GM12874 (cell line): ENCODE results near the gene MBNL2.

Experiments used
- TF ChIP-seq, protein P1 (sequence below): IDR thresholded peaks from 2 replicates; pipeline ENCODE4 v1.5.1; 2011; ENCODE audit warnings: low read depth, mild to moderate bottlenecking, control low read depth, low read length, moderate library complexity; ENCODE audit not compliant: insufficient read depth

Gene MBNL2

DNA sequence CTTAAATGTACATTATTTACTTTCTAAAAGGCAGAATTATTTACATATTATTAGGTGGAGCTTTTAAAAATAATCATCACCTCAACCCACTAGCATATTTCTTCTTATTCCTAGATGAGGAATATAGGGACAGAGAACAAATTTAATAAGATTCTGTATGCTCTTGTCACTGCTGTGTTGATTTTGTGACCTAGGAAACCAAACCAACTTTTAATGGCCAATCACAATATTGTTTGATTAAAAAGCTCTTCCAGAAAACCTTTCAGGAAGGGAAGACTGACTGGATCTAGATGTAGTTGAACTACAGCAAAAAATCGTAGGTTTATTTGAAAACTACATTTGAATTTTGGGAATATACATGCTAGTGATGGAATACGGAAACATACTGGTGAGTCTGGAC lies 120.0 kb downstream of the MBNL2 start:
- TF ChIP-seq, protein P1, sequence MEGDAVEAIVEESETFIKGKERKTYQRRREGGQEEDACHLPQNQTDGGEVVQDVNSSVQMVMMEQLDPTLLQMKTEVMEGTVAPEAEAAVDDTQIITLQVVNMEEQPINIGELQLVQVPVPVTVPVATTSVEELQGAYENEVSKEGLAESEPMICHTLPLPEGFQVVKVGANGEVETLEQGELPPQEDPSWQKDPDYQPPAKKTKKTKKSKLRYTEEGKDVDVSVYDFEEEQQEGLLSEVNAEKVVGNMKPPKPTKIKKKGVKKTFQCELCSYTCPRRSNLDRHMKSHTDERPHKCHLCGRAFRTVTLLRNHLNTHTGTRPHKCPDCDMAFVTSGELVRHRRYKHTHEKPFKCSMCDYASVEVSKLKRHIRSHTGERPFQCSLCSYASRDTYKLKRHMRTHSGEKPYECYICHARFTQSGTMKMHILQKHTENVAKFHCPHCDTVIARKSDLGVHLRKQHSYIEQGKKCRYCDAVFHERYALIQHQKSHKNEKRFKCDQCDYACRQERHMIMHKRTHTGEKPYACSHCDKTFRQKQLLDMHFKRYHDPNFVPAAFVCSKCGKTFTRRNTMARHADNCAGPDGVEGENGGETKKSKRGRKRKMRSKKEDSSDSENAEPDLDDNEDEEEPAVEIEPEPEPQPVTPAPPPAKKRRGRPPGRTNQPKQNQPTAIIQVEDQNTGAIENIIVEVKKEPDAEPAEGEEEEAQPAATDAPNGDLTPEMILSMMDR, result no peak

DNA sequence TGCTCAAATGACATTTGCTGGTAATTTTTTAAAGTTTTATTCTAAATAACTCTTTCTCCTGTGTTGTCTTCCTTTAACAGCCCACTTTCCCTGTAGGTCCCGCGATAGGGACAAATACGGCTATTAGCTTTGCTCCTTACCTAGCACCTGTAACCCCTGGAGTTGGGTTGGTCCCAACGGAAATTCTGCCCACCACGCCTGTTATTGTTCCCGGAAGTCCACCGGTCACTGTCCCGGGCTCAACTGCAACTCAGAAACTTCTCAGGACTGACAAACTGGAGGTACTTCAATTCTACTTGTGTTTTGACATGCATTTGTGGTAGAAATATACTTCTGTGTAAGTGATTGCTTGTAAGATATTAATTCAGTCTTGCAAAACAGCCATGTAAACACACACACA lies 120.8 kb downstream of the MBNL2 start:
- TF ChIP-seq, protein P1, result no peak

DNA sequence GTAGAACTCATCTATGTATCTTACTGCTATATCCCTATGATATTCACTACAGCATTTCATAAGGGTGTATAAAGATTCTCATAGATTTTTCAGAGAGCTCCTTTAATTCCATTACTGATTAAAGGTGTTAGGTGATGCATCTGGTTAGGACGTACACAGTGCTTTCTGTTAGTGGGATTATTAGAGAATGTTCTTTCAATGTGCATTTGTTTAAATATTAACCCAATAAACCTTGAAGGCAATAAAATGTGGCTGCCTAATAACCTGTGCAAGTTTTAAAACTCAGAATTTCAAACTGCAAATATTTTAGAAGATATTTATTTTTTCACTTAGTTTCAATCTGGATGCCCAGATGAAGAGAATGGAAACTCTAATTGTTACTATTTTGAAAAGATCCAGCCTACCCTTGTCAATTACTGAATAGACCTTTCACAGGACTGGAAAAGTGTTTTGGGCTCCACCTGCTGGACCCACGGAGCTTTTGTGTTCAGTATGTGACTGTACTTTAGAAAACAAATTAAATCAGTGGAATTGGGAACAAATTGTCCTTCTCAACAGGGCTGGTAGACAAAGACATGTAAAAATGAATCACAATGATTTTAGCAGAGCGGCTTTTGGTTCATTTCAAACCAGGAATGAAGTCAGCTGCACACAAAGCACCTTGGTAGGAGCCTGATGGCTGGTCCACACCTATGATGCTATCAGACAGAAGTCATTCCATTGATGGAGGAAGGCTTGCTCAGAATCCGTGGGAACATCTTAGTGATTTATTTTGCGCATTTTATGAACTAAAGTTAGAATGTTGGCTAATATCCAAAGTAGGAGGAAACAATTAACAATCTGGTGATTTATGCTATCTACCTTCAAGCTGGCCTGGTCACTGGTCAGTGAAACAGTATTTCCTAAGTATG lies 122.4 kb downstream of the MBNL2 start:
- TF ChIP-seq, protein P1, result peak; percentile 46

DNA sequence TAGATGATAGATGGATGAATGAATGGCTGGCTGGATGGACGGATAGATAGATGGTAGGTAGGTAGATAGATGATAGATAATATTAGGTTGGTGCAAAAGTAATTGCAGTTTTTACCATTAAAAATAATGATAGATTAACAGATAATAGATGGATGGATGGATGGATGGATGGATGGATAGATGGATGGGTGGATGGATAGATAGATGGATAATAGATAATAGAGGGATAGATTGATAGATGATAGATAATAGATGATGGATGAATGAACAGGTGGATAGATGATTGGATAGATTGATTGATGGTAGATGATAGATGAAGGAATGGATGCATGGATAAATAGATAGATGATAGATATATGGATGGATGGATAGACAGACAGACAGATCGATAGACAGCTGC lies 124.0 kb downstream of the MBNL2 start:
- TF ChIP-seq, protein P1, result no peak

DNA sequence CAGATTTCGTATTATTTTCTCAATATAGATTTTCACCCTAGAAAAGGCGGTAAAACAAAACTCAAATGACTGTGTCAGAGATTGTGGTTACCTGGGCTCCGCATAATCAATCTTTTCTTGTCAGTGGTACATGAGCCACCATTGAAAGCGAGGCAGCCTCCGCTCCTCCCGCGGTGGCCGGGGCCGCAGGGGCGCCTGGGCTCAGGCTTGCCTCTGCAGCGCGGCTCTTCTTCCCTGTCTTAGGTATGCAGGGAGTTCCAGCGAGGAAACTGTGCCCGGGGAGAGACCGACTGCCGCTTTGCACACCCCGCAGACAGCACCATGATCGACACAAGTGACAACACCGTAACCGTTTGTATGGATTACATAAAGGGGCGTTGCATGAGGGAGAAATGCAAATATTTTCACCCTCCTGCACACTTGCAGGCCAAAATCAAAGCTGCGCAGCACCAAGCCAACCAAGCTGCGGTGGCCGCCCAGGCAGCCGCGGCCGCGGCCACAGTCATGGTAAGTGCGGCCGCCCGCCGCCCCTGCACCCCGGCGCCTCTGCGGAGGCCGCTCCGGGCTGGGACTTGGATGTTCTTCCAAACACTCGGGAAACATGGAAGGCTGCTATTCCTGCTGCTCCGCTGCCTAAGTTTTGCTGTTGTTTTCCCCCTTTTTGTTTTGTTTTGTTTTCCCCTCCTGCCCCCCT lies 124.6 kb downstream of the MBNL2 start:
- TF ChIP-seq, protein P1, result no peak

DNA sequence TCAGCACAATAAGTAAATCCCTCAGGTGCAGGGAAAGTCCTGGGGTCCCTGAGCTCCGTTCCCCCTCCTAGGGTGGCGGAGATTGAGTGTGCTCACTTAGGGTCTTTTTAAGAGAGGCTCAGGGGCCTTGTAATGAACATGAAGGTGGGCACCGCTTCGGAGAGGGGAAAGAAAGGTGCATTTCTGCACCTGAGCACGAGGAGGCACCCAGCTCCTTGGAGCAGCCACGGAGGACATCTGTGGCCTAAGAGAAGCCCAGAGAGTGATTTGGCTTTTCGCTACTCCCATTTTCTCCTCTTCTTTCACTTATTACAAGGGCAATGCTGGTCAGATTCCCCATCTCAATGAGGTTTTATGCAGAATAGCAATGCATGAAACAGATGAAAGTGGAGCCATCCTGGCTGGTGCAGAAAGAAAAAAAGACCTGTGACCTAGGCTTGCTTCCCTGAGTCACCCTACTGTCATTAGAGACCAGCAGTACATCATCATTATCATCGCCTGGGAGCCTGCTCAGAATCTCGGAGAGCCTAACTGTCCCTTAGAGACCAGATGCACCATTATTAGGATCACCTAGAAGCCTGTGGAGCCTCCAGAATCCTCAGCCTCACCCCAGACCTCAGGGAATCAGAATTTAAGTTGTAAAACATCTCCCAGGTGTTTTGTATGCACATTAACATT lies 125.3 kb downstream of the MBNL2 start:
- TF ChIP-seq, protein P1, result no peak

DNA sequence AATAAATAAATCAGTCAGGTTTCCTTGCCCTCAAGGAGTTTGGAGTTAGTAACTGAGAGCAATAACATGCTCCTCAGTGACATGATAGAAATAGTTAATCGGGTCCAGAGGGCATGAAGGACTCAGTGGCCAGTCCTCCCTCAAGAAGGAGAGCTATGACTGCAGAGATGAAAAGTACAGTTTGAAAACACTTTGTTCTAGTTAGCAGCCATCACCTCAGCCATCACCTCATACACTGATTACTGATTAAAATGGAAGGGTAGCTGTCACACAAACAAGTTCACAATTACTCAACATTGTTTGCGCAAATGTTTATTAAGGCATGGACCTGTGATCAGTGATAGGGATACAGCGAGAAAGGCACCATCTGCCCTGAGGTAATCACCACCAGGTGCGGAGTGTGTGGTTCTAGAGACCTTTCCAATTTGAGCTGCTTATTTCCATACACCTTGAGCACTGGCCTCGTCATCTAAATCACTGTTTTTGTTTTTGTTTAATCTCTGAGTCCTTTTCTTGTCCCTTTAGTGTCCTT lies 126.5 kb downstream of the MBNL2 start:
- TF ChIP-seq, protein P1, result no peak
